Measurements from ENCODE around the gene CENPP.

DNA sequence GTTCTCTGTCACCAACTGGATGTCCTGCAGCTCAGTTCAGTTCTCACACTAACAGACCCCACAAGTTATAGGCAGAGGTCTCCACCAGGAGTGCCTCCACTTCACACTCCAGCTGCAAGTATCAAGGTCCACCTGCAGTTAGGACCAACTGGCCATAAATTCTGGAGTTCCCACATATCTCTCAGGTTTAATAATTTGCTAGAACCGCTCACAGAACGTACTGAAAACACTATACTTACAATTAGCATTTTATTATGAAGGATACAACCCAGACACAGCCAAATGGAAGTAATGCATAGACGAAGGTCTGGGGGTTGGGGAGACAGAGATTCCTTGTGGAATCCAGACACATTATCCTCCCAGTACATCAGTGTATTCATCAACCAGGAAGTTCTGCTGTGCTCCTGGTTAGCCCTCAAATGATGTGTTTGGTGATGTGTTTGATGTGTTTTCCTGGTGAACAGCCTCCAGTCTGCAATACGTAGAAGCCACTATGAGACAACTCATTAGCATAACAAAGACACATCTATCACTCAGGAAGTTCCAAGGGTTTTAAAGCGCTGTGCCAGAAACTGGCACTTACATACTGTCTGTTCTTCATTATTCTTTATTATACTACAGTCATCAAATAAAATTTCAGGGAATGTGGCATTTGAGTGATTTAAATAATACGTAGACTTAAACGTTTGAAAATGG is 53.3 kb downstream of the CENPP start:
- no peak for TF ChIP-seq POLR2A (IDR thresholded peaks at IDR 0.05)
- TF ChIP-seq, protein P1, sequence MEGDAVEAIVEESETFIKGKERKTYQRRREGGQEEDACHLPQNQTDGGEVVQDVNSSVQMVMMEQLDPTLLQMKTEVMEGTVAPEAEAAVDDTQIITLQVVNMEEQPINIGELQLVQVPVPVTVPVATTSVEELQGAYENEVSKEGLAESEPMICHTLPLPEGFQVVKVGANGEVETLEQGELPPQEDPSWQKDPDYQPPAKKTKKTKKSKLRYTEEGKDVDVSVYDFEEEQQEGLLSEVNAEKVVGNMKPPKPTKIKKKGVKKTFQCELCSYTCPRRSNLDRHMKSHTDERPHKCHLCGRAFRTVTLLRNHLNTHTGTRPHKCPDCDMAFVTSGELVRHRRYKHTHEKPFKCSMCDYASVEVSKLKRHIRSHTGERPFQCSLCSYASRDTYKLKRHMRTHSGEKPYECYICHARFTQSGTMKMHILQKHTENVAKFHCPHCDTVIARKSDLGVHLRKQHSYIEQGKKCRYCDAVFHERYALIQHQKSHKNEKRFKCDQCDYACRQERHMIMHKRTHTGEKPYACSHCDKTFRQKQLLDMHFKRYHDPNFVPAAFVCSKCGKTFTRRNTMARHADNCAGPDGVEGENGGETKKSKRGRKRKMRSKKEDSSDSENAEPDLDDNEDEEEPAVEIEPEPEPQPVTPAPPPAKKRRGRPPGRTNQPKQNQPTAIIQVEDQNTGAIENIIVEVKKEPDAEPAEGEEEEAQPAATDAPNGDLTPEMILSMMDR (IDR thresholded peaks at IDR 0.05): no peak
